Ovary (tissue), 9 donors: ENCODE measurements around the gene KCNH8. TPM values are rescaled to one million over a fixed set of nuclear protein-coding genes. Genes with fewer than 3 reads are reported as not detected.

Experiments
- DNase-seq, 5 donors: peaks; one replicate each; pipeline ENCODE4 v3.0.0-alpha.2; 2019 to 2020
- H3K27ac ChIP-seq, 2 donors: fragments of 200-600 bp; one replicate each; pipeline versions ENCODE4 v1.5.1 to v1.8.0; 2019 to 2022
- H3K27me3 ChIP-seq: fragments of 200-600 bp; one replicate; pipeline ENCODE4 v1.8.0; 2022
- H3K36me3 ChIP-seq: fragments of 200-600 bp; sonication (generic); one replicate; pipeline ENCODE4 v1.5.1; 2019
- H3K4me1 ChIP-seq: one replicate; pipeline ENCODE4 v1.8.1; 2013; ENCODE audit warnings: mild to moderate bottlenecking, moderate library complexity; ENCODE audit not compliant: insufficient read depth
- H3K4me3 ChIP-seq: fragments of 200-600 bp; sonication (generic); one replicate; pipeline ENCODE4 v1.5.1; 2017
- H3K9me3 ChIP-seq, 2 donors: fragments of 200-600 bp in 1 of 2; sonication (generic) in 1 of 2; one replicate each; pipeline versions ENCODE4 v1.5.1 to v1.8.1; 2013 to 2019; ENCODE audit warnings: mild to moderate bottlenecking in 1 of 2, moderate library complexity in 1 of 2
- CTCF ChIP-seq, 3 donors: fragments of 450-650 bp in 2 of 3; fragments of 200-600 bp in 1 of 3; IDR thresholded peaks; one replicate each; pipeline versions ENCODE4 v1.5.1 to v1.8.0; 2016 to 2022; ENCODE audit warnings: antibody characterized with exemption in 3 of 3, mild to moderate bottlenecking in 1 of 3
- EP300 ChIP-seq: sonication (generic); formaldehyde crosslinking; IDR thresholded peaks from one replicate; pipeline ENCODE4 v1.6.1; 2017; ENCODE audit warnings: antibody characterized with exemption
- POLR2A ChIP-seq: fragments of 450-650 bp; IDR thresholded peaks from one replicate; pipeline ENCODE4 v1.6.1; 2017; ENCODE audit warnings: antibody characterized with exemption, mild to moderate bottlenecking, moderate library complexity
- WGBS, 3 donors: extraction: QIAGEN DNeasy Blood & Tissue Kit in 1 of 3; methylation state at CpG; one replicate each; pipeline versions ENCODE4 v1.1.5 to v1.1.7; 2013 to 2017; 5-methylcytosine and 5-hydroxymethylcytosine counted together
- intact Hi-C, 4 donors: fragments of 100-400 bp; cut with DNase I; formaldehyde crosslinking; loops; one replicate each; pipeline versions ENCODE4 v1.11.0 to v1.15.1; 2022 to 2023
- polyA plus RNA-seq, 2 donors: library from polyadenylated mRNA; stranded (reverse); fragments of 200-250 nt in 1 of 2; fragments of 350-450 nt in 1 of 2; fragmentation: Illumina TruSeq in 1 of 2; extraction: RNeasy Lipid Tissue Mini Kit (QIAGEN cat#74804) in 1 of 2; gene quantifications; one replicate each; pipeline ENCODE4 v1.2.3, GENCODE V29; 2013 to 2014
- total RNA-seq, 7 donors: library from RNA; depleted of rRNA in 2 of 7; stranded (reverse); fragments of >200 nt in 2 of 7; fragmentation: NEBNext Ultra II Directional in 3 of 7; extraction: Animal tissue kit (Norgen Biotek cat#: 25700) in 3 of 7; gene quantifications; one replicate each; pipeline versions ENCODE4 v1.1.0 to v1.2.4, GENCODE V29; 2016 to 2023
- donor health status: DM: no; HTN: no; CAD: no; lungs with moderate emphysema.
- donor health status: DM: no; HTN: no; CAD: no.
- donor health status: Bipolar disorder and iron deficiency.
- donor health status: DM: yes; HTN: yes; CAD: no.
- donor health status: DM: no; HTN: no; CAD: no.
- donor health status: DM: yes; HTN: yes; CAD: no.

KCNH8 gene
- total and polyA plus RNA-seq, 9 donors: 0.05 to 1.4 (median 0.17) TPM; not detected in 1

DNA sequence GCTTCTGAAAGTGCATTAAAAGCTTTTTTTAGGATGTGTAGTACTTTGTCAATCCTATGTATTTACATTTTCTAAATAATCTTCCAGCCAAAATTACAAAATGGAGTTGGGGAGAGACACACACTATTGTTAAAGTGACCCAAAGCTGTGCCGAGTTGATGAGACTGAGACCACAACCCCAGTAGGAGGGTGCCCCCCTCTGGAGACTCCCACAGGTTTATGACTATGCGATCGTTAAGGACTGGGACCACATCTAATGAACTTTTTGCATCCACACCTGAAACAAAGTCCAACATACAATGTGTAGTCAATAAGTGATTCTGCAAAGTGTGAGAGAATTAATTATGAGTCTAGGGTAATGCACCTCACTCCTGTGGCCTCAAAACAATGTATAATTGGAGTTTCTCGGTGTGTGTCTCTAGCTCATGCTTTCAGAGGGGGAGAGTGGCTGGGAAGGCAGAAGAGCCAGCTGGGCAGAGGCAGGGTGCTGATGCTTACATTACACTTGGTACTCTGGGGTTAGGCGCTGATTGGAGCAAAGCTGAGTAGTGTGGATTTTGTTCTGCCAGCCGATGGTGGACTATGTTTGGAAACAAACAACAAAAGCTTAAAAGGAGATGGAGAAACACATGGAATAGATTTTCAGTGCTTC lies 102.8 kb downstream of the KCNH8 start:
- Histone ChIP-seq H3K27ac (no peak overlapping the region), H3K27me3 (no peaks in the 10 kb centered on the region), H3K9me3 (no peaks in the 10 kb centered on the region), H3K4me3 (no peak overlapping the region), H3K4me1 (no peaks in the 10 kb centered on the region), H3K36me3 (no peaks in the 10 kb centered on the region)
- no peak for DNase-seq
- intact Hi-C loops: no loop called here
- TF ChIP-seq POLR2A (no peak), EP300 (no peak), CTCF (IDR thresholded peaks at IDR 0.05) (no peak)
- WGBS, 3 donors: 56 to 72% (median 64%) methylated on average over 6 of the region's 6 CpGs

DNA sequence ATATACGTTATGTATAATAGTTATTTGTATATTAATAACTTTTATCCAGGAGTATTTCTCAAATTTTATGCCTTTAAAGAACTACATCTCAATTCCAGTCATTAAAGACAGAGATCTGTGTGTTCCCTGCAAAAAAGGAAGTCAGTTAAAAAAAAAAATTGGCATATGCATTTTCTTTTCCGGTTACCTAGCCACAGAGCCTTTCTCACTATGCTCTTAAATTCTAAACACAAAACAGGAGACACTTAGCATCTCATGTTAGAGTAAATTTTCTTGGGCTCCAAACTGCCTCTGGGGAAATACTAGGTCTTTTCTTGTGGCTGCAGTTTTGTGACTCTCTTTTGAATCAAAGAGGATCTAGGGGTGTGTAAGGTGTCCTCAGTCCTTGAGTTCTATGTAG lies 105.9 kb downstream of the KCNH8 start:
- no peak overlapping the region for H3K27ac ChIP-seq
- TF ChIP-seq EP300: no peak
- no peak for TF ChIP-seq CTCF (IDR thresholded peaks at IDR 0.05)
- TF ChIP-seq POLR2A: no peak
- no peak overlapping the region for H3K4me3 ChIP-seq
- no peaks in the 10 kb centered on the region for H3K36me3 ChIP-seq
- DNase-seq: no peak
- no peaks in the 10 kb centered on the region for H3K9me3 ChIP-seq
- H3K27me3 ChIP-seq: no peaks in the 10 kb centered on the region
- 66 to 72% (median 71%) methylated on average over 2 of the region's 2 CpGs for WGBS, 3 donors
- intact Hi-C loops: no loop called here
- no peaks in the 10 kb centered on the region for H3K4me1 ChIP-seq

DNA sequence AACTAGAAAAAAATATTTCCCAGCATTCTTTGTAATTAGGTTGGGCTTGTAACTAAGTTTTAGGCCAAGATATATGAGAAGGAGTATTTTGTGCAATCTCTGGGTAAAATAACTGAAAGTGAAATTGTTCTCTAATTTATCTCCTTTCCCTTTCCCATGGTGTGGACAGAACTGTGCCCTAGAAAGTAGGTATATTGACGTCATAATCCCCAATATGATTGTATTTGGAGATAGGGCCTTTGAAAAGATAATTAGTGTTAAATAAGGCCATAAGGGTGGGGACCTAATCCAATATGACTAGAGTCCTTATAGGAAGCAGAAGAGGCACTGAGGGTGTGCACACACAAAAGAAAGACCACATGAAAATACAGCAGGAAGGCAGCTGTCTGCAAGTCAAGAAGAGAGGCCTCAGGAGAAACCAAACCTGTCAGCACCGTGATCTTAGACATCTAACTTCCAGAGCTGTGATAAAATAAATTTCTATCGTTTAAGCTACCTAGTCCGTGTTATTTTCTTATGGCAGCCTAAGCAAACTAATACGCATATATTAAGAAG lies 106.6 kb downstream of the KCNH8 start:
- no peak for DNase-seq
- intact Hi-C loops: no loop called here

GRCh38 chr3:19256313-19256712 lies 108.0 kb downstream of the KCNH8 start:
- Histone ChIP-seq H3K4me1 (no peaks in the 10 kb centered on the region), H3K9me3 (no peaks in the 10 kb centered on the region), H3K27ac (no peak overlapping the region), H3K27me3 (no peaks in the 10 kb centered on the region), H3K36me3 (no peaks in the 10 kb centered on the region), H3K4me3 (no peak overlapping the region)
- intact Hi-C loops: no loop called here
- no peak for TF ChIP-seq EP300
- TF ChIP-seq CTCF (IDR thresholded peaks at IDR 0.05): no peak
- TF ChIP-seq POLR2A: no peak
- no peak for DNase-seq
- 74 to 76% (median 75%) methylated on average over 5 of the region's 5 CpGs for WGBS, 3 donors

More for the DNA sequence above, 106.6 kb downstream of the KCNH8 start:
- WGBS, 3 donors: 86 to 88% (median 87%) methylated on average over 5 of the region's 5 CpGs
- no peak for TF ChIP-seq CTCF (IDR thresholded peaks at IDR 0.05)
- TF ChIP-seq POLR2A: no peak
- TF ChIP-seq EP300: no peak
- Histone ChIP-seq H3K27ac (no peak overlapping the region), H3K4me1 (no peaks in the 10 kb centered on the region), H3K9me3 (no peaks in the 10 kb centered on the region), H3K36me3 (no peaks in the 10 kb centered on the region), H3K4me3 (no peak overlapping the region), H3K27me3 (no peaks in the 10 kb centered on the region)
